SK-N-MC (cell line): Measurements from ENCODE around the gene ARRB1.

Experiments
- EZH2 ChIP-seq: fragments of 200-600 bp; sonication (generic); IDR thresholded peaks from one replicate; pipeline ENCODE4 v1.6.1; 2017; ENCODE audit warnings: antibody characterized with exemption
- FOXP2 ChIP-seq: optimal IDR thresholded peaks from 2 replicates; pipeline ENCODE3; 2011; ENCODE audit warnings: mild to moderate bottlenecking, moderate library complexity; ENCODE audit not compliant: insufficient read depth; ENCODE audit errors: extremely low read length, control extremely low read depth
- POLR2AphosphoS5 ChIP-seq: IDR thresholded peaks from 2 replicates; pipeline ENCODE4 v1.6.1; 2012; ENCODE audit warnings: mild to moderate bottlenecking, low read depth, low read length, borderline replicate concordance

GRCh38 chr11:75346296-75346695 is 5.2 kb downstream of the ARRB1 start:
- no peak for TF ChIP-seq EZH2
- TF ChIP-seq POLR2AphosphoS5 = no peak
- TF ChIP-seq FOXP2 = no peak
